Pancreas (tissue), 10 donors: ENCODE results near the gene NEGR1. TPM values are rescaled to one million over a fixed set of nuclear protein-coding genes. Genes with fewer than 3 reads are reported as not detected.

Source experiments
- ATAC-seq, 4 donors: fragments of 200-7000 bp; cut with Tn5 transposase; one replicate each; pipeline versions ENCODE4 v1.8.0 to v1.9.1; 2020; ENCODE audit warnings: mild to moderate bottlenecking in 4 of 4, moderate library complexity in 4 of 4
- DNase-seq, 6 donors: peaks; one replicate each; pipeline ENCODE4 v3.0.0-alpha.2; 2020
- FAIRE-seq: peaks from 2 replicates; lab custom pipeline; 2012; peaks lifted over from hg19 to GRCh38; lab: Jason Lieb, UNC
- H3K27ac ChIP-seq, 4 donors: fragments of 200-600 bp; sonication (generic); 1 replicate in 3 of 4; 2 replicates in 1 of 4; pipeline versions ENCODE4 v1.5.0 to v1.8.0; 2020
- H3K27me3 ChIP-seq, 4 donors: fragments of 200-600 bp; one replicate each; pipeline ENCODE4 v1.8.0; 2021
- H3K36me3 ChIP-seq, 3 donors: fragments of 200-600 bp; sonication (generic) in 1 of 3; one replicate each; pipeline versions ENCODE4 v1.5.0 to v1.8.0; 2020 to 2021
- H3K4me1 ChIP-seq, 3 donors: fragments of 200-600 bp; one replicate each; pipeline ENCODE4 v1.8.0; 2021
- H3K4me3 ChIP-seq, 4 donors: fragments of 200-600 bp; sonication (generic) in 2 of 4; one replicate each; pipeline versions ENCODE4 v1.5.0 to v1.8.0; 2020 to 2021
- H3K9me3 ChIP-seq, 4 donors: fragments of 200-600 bp; one replicate each; pipeline ENCODE4 v1.8.0; 2021
- WGBS, 2 donors: extraction: QIAGEN DNeasy Blood & Tissue Kit; methylation state at CpG; one replicate each; pipeline ENCODE4 v1.1.7; 2013; 5-methylcytosine and 5-hydroxymethylcytosine counted together
- intact Hi-C, 3 donors: fragments of 100-400 bp; cut with DNase I; formaldehyde crosslinking; loops; one replicate each; pipeline versions ENCODE4 v1.11.1 to v1.14.2; 2022
- polyA plus RNA-seq, 2 donors: library from polyadenylated mRNA; stranded (reverse); fragments of 200-250 nt; gene quantifications; one replicate each; pipeline ENCODE4 v1.2.3, GENCODE V29; 2013
- total RNA-seq, 6 donors: library from RNA; stranded (reverse); fragmentation: NEBNext Ultra II Directional in 4 of 6; extraction: Animal tissue kit (Norgen Biotek cat#: 25700) in 4 of 6; gene quantifications; one replicate each; pipeline versions ENCODE4 v1.2.1 to v1.2.4, GENCODE V29; 2021 to 2023
- TF ChIP-seq, protein P1 (sequence below), 4 donors: fragments of 200-600 bp; sonication (generic) in 3 of 4; IDR thresholded peaks; one replicate each; pipeline versions ENCODE4 v1.5.0 to v1.8.0; 2021; ENCODE audit warnings: antibody characterized with exemption in 4 of 4
- donor health status: healthy with polysubstance abuse.
- donor health status: DM: no; HTN: no; CAD: no; lungs with moderate emphysema.
- donor health status: DM: no; HTN: no; CAD: no.
- donor health status: control.
- donor health status: control.
- donor health status: Bipolar disorder and iron deficiency.
- donor health status: DM: yes; HTN: yes; CAD: no.
- donor health status: DM: no; HTN: no; CAD: no.
- donor health status: DM: no; HTN: no; CAD: no.
- donor health status: DM: yes; HTN: yes; CAD: no.

NEGR1 gene
- total and polyA plus RNA-seq, 8 donors = 1.2 to 9.3 (median 3.4) TPM

DNA sequence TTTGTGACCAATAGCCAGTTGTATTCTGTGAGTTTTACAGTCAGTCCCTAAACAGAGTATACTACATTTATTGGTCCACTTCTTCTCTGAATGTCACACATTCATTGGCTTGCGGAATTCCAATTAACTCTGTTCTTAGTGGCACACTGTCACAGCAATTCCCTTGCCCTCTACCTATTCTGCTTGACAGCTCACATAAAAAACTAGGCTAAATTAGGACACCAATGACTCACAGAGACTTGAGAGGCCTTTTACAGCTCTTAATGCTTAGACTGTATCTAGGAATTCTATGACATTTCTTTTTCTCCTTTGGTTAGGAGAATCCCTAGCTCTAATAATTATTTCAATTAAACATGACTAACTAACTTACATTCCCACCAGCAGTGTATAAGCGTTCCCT, 104.1 kb downstream of the NEGR1 start:
- no peaks in the 10 kb centered on the region for H3K27me3 ChIP-seq
- H3K9me3 ChIP-seq = no peaks in the 10 kb centered on the region
- DNase-seq = no peak
- intact Hi-C loops = no loop called here
- no peaks in the 10 kb centered on the region for H3K36me3 ChIP-seq
- no peak overlapping the region for H3K4me3 ChIP-seq
- no peaks in the 10 kb centered on the region for H3K4me1 ChIP-seq
- TF ChIP-seq, protein P1, sequence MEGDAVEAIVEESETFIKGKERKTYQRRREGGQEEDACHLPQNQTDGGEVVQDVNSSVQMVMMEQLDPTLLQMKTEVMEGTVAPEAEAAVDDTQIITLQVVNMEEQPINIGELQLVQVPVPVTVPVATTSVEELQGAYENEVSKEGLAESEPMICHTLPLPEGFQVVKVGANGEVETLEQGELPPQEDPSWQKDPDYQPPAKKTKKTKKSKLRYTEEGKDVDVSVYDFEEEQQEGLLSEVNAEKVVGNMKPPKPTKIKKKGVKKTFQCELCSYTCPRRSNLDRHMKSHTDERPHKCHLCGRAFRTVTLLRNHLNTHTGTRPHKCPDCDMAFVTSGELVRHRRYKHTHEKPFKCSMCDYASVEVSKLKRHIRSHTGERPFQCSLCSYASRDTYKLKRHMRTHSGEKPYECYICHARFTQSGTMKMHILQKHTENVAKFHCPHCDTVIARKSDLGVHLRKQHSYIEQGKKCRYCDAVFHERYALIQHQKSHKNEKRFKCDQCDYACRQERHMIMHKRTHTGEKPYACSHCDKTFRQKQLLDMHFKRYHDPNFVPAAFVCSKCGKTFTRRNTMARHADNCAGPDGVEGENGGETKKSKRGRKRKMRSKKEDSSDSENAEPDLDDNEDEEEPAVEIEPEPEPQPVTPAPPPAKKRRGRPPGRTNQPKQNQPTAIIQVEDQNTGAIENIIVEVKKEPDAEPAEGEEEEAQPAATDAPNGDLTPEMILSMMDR (IDR thresholded peaks at IDR 0.05) = no peak
- FAIRE-seq = no peak
- no peak overlapping the region for H3K27ac ChIP-seq
- 75 to 96% methylated on average over 2 of the region's 2 CpGs for whole genome bisulfite sequencing, 2 donors
- ATAC-seq = no peak

DNA sequence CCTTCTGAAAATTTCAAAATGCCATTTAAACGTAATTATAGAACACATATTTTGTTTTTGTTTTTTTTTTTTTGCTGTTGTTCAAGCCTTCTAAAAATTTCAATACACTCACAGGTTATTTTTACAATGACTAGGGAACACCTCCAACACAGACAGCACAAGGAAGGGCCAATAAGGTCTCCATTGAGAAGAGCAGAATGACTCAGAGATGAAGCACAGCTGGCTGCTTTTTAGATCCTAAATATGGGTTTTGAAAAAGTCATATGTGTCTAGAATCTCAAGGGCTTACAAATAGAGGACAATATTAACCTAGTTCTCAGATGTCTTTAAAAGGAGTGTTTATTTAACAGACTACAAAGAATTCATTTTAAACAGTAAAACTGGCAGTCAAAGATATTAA, 104.6 kb downstream of the NEGR1 start:
- FAIRE-seq = no peak
- intact Hi-C loops = no loop called here
- Histone ChIP-seq H3K4me3 (no peak overlapping the region), H3K27me3 (no peaks in the 10 kb centered on the region), H3K4me1 (no peaks in the 10 kb centered on the region), H3K27ac (no peak overlapping the region), H3K9me3 (no peaks in the 10 kb centered on the region), H3K36me3 (no peaks in the 10 kb centered on the region)
- TF ChIP-seq, protein P1 (IDR thresholded peaks at IDR 0.05) = no peak
- ATAC-seq = no peak
- 39 to 41% methylated on average over 1 of the region's 1 CpG for WGBS, 2 donors
- DNase-seq = no peak

DNA sequence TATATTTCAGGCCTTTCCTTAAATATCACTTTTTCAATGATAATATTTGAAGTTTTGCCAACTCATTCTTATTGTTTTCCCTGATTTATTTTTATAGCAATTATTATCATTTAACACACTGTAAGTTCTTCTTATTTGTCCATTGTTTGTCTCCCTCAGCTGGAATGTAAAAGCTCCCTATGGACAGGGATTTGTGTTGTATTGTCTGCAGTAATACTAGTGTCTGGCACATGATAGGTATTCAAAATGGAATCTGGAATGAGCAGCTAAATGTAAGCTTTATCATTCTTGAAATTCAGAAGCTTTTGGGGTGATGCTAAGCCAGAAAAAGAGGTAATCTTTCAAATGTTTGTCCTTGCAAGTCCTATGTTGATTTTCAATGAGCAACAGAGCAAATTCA, 112.1 kb downstream of the NEGR1 start:
- no peak overlapping the region for H3K27ac ChIP-seq
- no peak for DNase-seq
- intact Hi-C loops = no loop called here
- no peaks in the 10 kb centered on the region for H3K4me1 ChIP-seq
- no peak for ATAC-seq
- no peaks in the 10 kb centered on the region for H3K27me3 ChIP-seq
- no peak overlapping the region for H3K4me3 ChIP-seq
- no peaks in the 10 kb centered on the region for H3K36me3 ChIP-seq
- no peak for FAIRE-seq
- TF ChIP-seq, protein P1 (IDR thresholded peaks at IDR 0.05) = no peak
- no peaks in the 10 kb centered on the region for H3K9me3 ChIP-seq

- intact Hi-C loops = no loop called here
- no peak for FAIRE-seq
- H3K4me3 ChIP-seq = no peak overlapping the region
- ATAC-seq = no peak
- no peaks in the 10 kb centered on the region for H3K4me1 ChIP-seq
- DNase-seq = no peak
- H3K27me3 ChIP-seq = no peaks in the 10 kb centered on the region
- whole genome bisulfite sequencing, 2 donors = 72 to 77% methylated on average over 2 of the region's 2 CpGs
- H3K9me3 ChIP-seq = no peaks in the 10 kb centered on the region
- TF ChIP-seq, protein P1 (IDR thresholded peaks at IDR 0.05) = no peak
- H3K27ac ChIP-seq = no peak overlapping the region
- no peaks in the 10 kb centered on the region for H3K36me3 ChIP-seq
Measured at GRCh38 chr1:72166426-72166825, 115.9 kb downstream of the NEGR1 start.

DNA sequence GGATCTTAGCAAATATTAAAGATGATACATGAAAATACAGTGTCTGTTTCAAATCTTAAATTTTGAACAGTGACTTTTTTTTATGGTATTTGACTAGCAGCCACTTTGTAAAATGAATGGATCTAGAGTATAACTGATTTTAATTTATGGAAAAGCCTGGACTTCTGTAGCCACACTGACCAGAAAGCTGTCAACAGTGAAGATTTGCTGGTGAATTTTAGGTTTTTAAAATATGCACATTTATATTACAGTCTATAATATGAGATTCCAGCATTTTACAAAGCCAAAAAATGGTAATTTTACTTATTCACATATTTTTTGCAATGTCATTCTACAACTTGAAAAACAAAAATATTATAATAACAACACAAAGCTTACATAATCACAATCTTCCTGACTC, 131.8 kb downstream of the NEGR1 start:
- no peaks in the 10 kb centered on the region for H3K27me3 ChIP-seq
- H3K4me1 ChIP-seq = no peaks in the 10 kb centered on the region
- H3K4me3 ChIP-seq = no peak overlapping the region
- H3K27ac ChIP-seq = no peak overlapping the region
- FAIRE-seq = no peak
- ATAC-seq = no peak
- TF ChIP-seq, protein P1 (IDR thresholded peaks at IDR 0.05) = no peak
- H3K36me3 ChIP-seq = no peaks in the 10 kb centered on the region
- H3K9me3 ChIP-seq = no peaks in the 10 kb centered on the region
- intact Hi-C loops = no loop called here
- no peak for DNase-seq
